NCI-H2171 (cell line): ENCODE data around the gene CEACAM18.
"Not testable (repeated sequence)": the region's sequence is repeated elsewhere in the genome, so short reads cannot be mapped to it uniquely, and the experiment has no call there.

Experiments used
- DNase-seq: peaks from one replicate; lab custom pipeline; 2025; lab: John Stamatoyannopoulos, UW

Gene CEACAM18

DNA sequence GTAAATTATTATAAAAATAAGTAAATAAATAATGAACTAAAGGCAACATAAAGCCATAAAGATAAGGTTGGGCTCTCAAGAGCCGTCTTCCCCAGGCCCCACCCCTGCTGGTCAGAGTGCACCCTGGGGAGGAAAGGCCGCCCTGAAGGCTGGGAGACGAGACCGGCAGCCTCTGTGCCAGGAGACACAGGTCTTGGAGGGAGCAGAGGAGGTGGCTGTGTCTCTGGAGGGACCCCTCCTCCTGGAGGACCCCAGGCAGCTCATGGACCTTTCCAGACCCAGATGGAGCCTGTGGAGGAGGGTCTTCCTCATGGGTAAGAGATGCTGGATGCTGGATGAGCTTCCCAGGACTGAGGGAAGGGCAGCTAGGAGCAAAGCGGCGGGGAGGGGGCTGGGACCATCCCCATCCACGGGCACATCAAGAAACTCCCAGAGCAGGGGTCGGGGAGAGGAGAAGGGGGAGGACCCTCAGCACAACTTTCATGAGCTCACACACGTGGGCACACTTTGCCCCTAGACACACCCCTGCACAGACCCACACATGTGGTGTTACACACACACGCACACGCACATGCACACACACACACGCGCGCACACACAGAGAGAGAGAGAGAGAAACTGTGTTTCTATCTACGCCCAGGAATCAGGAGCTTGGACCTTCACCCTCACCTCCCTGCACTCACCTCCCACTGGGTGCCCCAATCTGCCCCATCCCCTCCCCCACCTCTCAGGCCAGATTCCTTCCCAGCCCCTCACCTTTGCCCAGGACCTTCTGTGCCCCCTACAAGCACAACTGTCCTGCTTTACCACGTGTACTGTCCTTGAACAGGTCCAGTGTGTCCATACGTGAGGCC is at the start of gene CEACAM18:
TSS of gene CEACAM18 (plus strand) at position 159 of the 854 bp plus-strand sequence.
- DNase-seq = no peak

GRCh38 chr19:51430221-51430620 is 48.1 kb upstream of the CEACAM18 start:
- DNase-seq = no peak

DNA sequence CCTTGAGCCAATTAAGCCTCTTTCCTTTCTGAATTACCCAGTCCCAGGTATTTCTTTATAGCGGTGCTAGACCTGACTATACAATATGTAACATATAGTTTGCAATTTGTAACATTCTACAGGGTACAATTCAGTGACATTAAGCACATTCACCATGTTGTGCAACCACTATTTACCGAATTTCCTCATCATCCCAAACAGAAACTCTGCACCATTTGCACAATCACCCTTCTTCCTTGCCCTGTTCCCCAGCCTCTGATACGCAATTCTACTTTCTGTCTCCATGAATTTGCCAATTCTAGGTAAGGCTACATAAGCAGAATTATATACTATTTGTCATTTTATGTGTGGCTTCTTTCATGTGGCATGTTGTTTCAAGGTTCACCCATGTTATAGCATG is 47.2 kb upstream of the CEACAM18 start:
- DNase-seq = no peak

GRCh38 chr19:51433043-51433442 is 45.3 kb upstream of the CEACAM18 start:
- no peak for DNase-seq

DNA sequence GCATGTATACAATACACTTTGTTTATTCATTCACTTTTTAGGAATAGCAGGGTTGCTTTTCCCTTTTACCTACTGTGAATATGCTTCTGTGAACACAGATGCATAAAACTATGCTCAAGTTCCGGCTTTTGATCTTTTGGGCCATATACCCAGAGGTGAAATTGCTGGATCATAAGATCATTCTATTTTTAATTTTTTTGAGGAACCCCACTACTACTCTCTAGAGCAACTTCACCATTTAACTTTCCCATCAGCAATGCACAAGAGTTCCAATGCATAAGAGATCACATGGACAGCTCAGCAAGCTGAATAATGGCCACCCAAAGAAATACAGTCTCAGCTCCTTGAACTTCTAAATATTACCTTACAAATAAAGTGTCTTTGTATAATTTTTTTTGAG is 43.9 kb upstream of the CEACAM18 start:
- no peak for DNase-seq

- no peak for DNase-seq
Measured at GRCh38 chr19:51439021-51439465, 39.3 kb upstream of the CEACAM18 start.

DNA sequence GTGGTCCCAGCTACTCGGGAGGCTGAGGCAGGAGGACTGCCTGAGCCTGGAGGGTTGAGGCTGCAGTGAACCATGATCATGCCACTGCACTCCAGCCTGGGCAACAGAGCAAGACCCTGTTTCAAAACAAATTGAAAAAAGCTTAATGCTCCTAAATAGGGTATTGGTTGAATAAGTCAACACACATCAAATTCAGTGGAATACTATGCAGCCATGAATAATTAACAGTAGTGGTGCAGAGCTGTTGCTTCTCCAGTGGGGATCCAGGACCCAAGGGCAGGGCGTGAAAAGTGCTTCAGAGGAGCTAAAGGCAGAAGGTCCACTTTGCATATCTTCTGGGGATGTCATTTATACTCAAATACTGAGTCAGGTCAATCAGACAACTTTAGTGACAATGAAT is 38.3 kb upstream of the CEACAM18 start:
- no peak for DNase-seq

GRCh38 chr19:51440846-51441409 is 37.4 kb upstream of the CEACAM18 start:
- no peak for DNase-seq

GRCh38 chr19:51441410-51442390 is 36.6 kb upstream of the CEACAM18 start:
- DNase-seq = no peak

DNA sequence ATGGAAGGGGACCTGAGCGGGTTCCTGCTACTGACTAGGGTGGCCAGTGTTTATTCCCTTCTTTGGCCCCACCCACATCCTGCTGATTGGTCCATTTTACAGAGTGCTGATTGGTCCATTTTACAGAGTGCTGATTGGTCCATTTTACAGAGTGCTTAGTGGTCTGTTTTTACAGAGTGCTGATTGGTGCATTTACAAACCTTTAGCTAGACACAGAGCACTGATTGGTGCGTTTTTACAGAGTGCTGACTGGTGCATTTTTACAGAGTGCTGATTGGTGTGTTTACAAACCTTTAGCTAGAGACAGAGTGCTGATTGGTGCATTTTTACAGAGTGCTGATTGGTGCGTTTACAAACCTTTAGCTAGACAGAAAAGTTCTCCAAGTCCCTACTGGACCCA is 30.8 kb upstream of the CEACAM18 start:
- not testable (repeated sequence) for DNase-seq

- DNase-seq = no peak
Measured at GRCh38 chr19:51448011-51448410, 30.3 kb upstream of the CEACAM18 start.

DNA sequence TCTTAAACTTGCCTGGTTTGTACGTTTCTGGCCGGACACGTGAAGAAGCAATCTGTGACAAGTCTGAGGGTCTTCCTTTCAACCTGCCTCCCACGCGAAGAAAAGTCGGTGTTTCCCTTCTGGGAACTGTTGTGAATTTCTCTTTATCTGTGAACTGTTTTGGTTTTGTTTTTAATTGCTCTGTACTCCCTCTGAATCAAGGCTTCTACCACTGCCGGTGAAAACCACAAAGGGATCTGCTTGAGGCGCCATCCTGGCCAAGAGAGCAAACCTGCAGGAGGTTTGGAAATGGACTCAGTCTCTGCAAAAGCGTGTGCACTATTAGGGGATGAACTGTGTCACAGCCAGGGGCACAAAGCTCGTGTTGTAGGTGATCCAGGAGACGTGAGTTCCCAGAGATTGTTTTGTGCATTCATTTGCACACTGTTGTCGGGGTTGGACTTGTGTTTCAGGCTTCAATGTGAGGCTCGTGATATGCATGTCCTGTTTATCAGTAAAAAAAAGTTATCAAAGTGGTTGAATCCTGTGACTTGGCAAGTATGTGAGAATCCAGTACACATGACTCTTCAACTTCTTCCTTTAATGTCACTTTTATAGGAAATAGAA is 29.8 kb upstream of the CEACAM18 start:
- DNase-seq = no peak

- DNase-seq = no peak
Measured at GRCh38 chr19:51450730-51451307, 27.5 kb upstream of the CEACAM18 start.

DNA sequence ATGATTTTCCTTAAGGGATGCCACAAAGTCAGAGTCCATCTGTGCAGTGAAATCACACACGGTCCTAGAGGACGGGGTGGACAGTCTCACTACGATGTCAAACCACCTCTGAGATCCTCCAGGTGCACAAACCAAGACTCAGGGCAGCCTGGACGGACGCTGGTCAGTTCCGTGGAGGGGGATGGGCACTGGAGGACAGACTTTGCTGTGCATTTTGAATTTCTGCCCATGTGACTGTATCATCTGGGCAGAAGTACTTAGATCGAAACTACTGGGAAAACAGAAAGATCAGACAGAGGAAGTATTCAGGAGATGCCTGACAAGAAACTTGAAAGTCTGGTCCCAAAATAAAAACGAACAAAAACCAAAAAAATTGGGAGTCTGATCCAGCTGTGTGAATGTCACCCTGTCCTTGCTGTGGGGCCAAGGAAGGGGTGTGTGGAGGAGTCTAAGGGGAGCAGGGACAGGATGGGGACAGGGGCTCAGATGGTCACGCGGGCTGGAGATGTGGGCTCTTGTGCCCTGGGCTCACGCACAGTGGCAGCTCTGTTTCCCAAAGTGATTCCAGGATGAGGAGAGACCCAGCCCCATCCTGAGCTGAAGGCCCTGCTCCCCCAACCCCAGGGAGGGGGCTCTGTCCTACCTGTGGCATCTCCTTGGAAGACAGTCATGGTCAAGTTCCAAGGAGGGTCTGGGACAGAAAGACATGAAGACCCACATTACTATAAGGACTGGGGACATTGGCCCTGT is 21.6 kb upstream of the CEACAM18 start:
- DNase-seq = no peak

DNA sequence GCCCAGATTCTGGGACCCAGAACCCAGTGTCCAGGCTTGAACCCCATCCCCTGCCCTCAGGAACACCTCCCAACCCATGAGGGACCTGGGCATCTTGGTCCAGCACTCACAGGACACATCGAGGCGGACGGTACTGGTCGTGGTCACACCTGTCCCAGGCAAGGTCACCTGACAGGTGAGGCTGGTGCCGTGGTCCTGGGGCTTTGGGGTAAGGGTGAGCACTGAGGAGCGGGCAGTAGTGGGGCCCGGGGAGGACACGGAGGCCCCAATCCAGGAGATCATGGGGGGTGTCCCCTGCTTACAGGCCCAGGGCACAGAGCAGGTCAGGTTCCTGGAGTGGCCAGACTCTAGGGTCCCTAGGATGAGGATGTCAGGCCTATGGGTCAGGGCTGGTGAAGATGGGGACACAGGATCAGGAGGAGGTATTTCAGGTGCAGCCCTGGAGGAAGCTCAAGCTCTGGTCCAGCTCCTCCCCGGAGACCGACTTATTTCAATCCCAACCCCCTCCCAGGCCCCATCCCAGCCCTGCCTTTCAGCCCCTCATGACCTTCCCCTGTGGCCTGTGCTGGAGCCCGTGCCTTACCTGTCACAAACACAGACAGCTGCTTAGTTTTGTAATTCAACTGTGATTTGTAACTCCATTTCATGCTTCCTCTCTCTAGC is 20.9 kb upstream of the CEACAM18 start:
- DNase-seq = no peak

GRCh38 chr19:51458051-51458645 is 20.2 kb upstream of the CEACAM18 start, which contains the start of gene SIGLEC8:
SIGLEC8 (minus strand) TSS chr19:51458454; CDS start chr19:51458387, 67 bp downstream.
- DNase-seq = no peak

GRCh38 chr19:51458899-51459505 is 19.3 kb upstream of the CEACAM18 start:
- DNase-seq = no peak

DNA sequence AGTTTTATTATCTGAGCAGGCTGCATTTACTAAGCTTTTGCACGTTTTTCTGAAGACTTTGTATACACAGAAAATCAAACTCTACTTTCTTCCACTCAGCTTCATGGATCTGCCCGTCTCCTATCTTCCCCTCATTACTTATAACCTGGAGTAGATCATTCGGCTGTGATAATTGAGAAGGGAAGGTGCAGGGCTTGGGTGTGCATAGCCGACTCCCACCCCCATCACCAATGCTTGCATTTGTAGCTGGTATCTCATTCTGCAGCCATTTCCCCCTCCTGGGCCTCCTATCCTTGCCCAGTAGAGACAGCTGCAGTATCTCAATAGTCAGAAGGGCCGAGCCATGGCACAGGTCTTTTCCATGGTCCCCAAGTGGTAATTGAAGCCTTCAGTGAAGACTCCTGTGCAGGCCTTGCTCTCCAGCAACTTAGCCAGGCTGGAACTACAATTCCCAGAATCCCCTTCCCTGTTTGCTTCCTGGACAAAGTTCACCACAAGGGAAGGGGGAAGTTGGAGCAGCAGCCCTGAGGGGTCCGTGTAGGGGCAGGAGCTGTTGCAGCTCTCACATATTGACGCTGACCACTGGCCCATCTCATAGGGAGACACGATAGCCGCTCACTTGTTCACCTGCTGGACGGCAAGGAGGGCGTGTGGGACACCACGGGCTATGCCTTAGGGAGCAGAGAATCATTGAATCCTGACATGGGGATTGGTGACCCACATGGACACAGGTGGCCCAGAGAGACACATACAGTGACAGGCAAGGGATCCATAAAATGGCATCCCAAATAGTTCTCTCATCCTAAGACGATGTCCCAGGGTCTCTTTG is 18.0 kb upstream of the CEACAM18 start:
- DNase-seq = no peak
